Sigmoid colon (tissue), 7 donors: Measurements from ENCODE around the gene ZNF394. TPM values are rescaled to one million over a fixed set of nuclear protein-coding genes. Genes with fewer than 3 reads are reported as not detected.
A peak's percentile ranks its signal among the peaks of the same experiment; 100 is the strongest.

Experiments
- DNase-seq: peaks from one replicate; pipeline ENCODE4 v3.0.0-alpha.2; 2019
- H3K27ac ChIP-seq, 4 donors: fragments of 200-600 bp; sonication (generic); one replicate each; pipeline ENCODE4 v1.5.1; 2016 to 2019; ENCODE audit warnings: mild to moderate bottlenecking in 1 of 4
- H3K27me3 ChIP-seq, 3 donors: fragments of 200-600 bp; sonication (generic); one replicate each; pipeline ENCODE4 v1.5.1; 2019; ENCODE audit warnings: mild to moderate bottlenecking in 1 of 3
- H3K36me3 ChIP-seq, 4 donors: fragments of 200-600 bp; sonication (generic); one replicate each; pipeline ENCODE4 v1.5.1; 2016 to 2019
- H3K4me1 ChIP-seq, 4 donors: fragments of 200-600 bp; sonication (generic); one replicate each; pipeline ENCODE4 v1.5.1; 2017 to 2019
- H3K4me3 ChIP-seq, 4 donors: fragments of 200-600 bp; sonication (generic); one replicate each; pipeline ENCODE4 v1.5.1; 2017 to 2019; ENCODE audit warnings: mild to moderate bottlenecking in 2 of 4, moderate library complexity in 1 of 4
- H3K9me3 ChIP-seq, 4 donors: fragments of 200-600 bp in 3 of 4; sonication (generic) in 3 of 4; one replicate each; pipeline versions ENCODE4 v1.5.1 to v1.6.1; 2013 to 2019
- EP300 ChIP-seq, 4 donors: sonication (generic); formaldehyde crosslinking; IDR thresholded peaks; one replicate each; pipeline ENCODE4 v1.6.1; 2017; ENCODE audit warnings: antibody characterized with exemption in 4 of 4
- POLR2A ChIP-seq, 2 donors: fragments of 450-650 bp; IDR thresholded peaks; one replicate each; pipeline ENCODE4 v1.6.1; 2016; ENCODE audit warnings: antibody characterized with exemption in 2 of 2, mild to moderate bottlenecking in 2 of 2, moderate library complexity in 2 of 2
- POLR2AphosphoS5 ChIP-seq, 4 donors: sonication (generic); formaldehyde crosslinking; IDR thresholded peaks; one replicate each; pipeline ENCODE4 v1.6.1; 2017; ENCODE audit warnings: antibody characterized with exemption in 4 of 4
- WGBS, 2 donors: extraction: QIAGEN DNeasy Blood & Tissue Kit; methylation state at CpG; one replicate each; pipeline ENCODE4 v1.1.7; 2013; 5-methylcytosine and 5-hydroxymethylcytosine counted together
- intact Hi-C: fragments of 100-400 bp; cut with DNase I; formaldehyde crosslinking; loops from one replicate; pipeline ENCODE4 v1.15.1; 2023
- polyA plus RNA-seq, 3 donors: library from polyadenylated mRNA; stranded (reverse); fragments of 200-250 nt; gene quantifications; one replicate each; pipeline ENCODE4 v1.2.3, GENCODE V29; 2013
- total RNA-seq, 4 donors: library from RNA; depleted of rRNA; stranded (reverse); fragments of >200 nt; gene quantifications; one replicate each; pipeline ENCODE4 v1.1.0, GENCODE V29; 2016
- TF ChIP-seq, protein P1 (sequence below), 4 experiments: fragments of 450-650 bp in 3 of 4; fragments of 200-600 bp in 1 of 4; IDR thresholded peaks; one replicate each; pipeline ENCODE4 v1.5.1; 2016 to 2019; ENCODE audit warnings: antibody characterized with exemption in 4 of 4, mild to moderate bottlenecking in 3 of 4, moderate library complexity in 2 of 4
- donor health status: healthy with polysubstance abuse.
- donor health status: Bipolar disorder and iron deficiency.
- donor health status: healthy.

Gene ZNF394
- total and polyA plus RNA-seq, 7 donors: 19.2 to 38.8 (median 29.4) TPM

- TF ChIP-seq EP300 (IDR thresholded peaks at IDR 0.05) (no peak), POLR2AphosphoS5 (IDR thresholded peaks at IDR 0.05) (no peak), POLR2A (IDR thresholded peaks at IDR 0.05) (no peak)
- TF ChIP-seq, protein P1, sequence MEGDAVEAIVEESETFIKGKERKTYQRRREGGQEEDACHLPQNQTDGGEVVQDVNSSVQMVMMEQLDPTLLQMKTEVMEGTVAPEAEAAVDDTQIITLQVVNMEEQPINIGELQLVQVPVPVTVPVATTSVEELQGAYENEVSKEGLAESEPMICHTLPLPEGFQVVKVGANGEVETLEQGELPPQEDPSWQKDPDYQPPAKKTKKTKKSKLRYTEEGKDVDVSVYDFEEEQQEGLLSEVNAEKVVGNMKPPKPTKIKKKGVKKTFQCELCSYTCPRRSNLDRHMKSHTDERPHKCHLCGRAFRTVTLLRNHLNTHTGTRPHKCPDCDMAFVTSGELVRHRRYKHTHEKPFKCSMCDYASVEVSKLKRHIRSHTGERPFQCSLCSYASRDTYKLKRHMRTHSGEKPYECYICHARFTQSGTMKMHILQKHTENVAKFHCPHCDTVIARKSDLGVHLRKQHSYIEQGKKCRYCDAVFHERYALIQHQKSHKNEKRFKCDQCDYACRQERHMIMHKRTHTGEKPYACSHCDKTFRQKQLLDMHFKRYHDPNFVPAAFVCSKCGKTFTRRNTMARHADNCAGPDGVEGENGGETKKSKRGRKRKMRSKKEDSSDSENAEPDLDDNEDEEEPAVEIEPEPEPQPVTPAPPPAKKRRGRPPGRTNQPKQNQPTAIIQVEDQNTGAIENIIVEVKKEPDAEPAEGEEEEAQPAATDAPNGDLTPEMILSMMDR (IDR thresholded peaks at IDR 0.05): no peak
- peak; percentile 48 for DNase-seq
- WGBS, 2 donors: 84 to 91% methylated on average over 4 of the region's 4 CpGs
- intact Hi-C loops: no loop called here
- peaks cover 15 to 33% (median 23%) of the 10 kb centered on the region in 4 donors for H3K36me3 ChIP-seq
- H3K4me3 ChIP-seq: no peak overlapping the region
- peaks cover 0 to 15% (median 12%) of the 10 kb centered on the region in 4 donors for H3K9me3 ChIP-seq
- no peaks in the 10 kb centered on the region for H3K4me1 ChIP-seq
- H3K27ac ChIP-seq: no peak overlapping the region
- no peaks in the 10 kb centered on the region for H3K27me3 ChIP-seq
Observed at GRCh38 chr7:99489235-99489634, 10.8 kb downstream of the ZNF394 start.

GRCh38 chr7:99485094-99485493, 15.0 kb downstream of the ZNF394 start:
- Histone ChIP-seq H3K4me1 (no peaks in the 10 kb centered on the region), H3K27me3 (no peaks in the 10 kb centered on the region), H3K36me3 (peaks cover 0 to 27% (median 8%) of the 10 kb centered on the region in 4 donors), H3K9me3 (no peaks in the 10 kb centered on the region), H3K4me3 (no peak overlapping the region), H3K27ac (no peak overlapping the region)
- 93 to 94% methylated on average over 5 of the region's 5 CpGs for WGBS, 2 donors
- no peak for DNase-seq
- intact Hi-C loops: no loop called here
- TF ChIP-seq POLR2A (IDR thresholded peaks at IDR 0.05) (no peak), POLR2AphosphoS5 (IDR thresholded peaks at IDR 0.05) (no peak), EP300 (IDR thresholded peaks at IDR 0.05) (no peak)
- TF ChIP-seq, protein P1 (IDR thresholded peaks at IDR 0.05): no peak

GRCh38 chr7:99478464-99479440, 21.3 kb downstream of the ZNF394 start:
- H3K4me3 ChIP-seq: no peak overlapping the region
- H3K36me3 ChIP-seq: peaks cover 0 to 21% (median 7%) of the 10 kb centered on the region in 4 donors
- no peaks in the 10 kb centered on the region for H3K9me3 ChIP-seq
- peak overlapping the region in 1 of 4 donors; percentile 22 for H3K27ac ChIP-seq
- peaks cover 0 to 23% (median 4%) of the 10 kb centered on the region in 4 donors for H3K4me1 ChIP-seq
- no peak for TF ChIP-seq POLR2AphosphoS5 (IDR thresholded peaks at IDR 0.05)
- TF ChIP-seq POLR2A (IDR thresholded peaks at IDR 0.05): no peak
- TF ChIP-seq, protein P1 (IDR thresholded peaks at IDR 0.05): no peak
- no peak for TF ChIP-seq EP300 (IDR thresholded peaks at IDR 0.05)
- H3K27me3 ChIP-seq: no peaks in the 10 kb centered on the region
- no peak for DNase-seq
- 76 to 86% methylated on average over 15 of the region's 15 CpGs for WGBS, 2 donors
- intact Hi-C loops: no loop called here

GRCh38 chr7:99476107-99476506, 24.0 kb downstream of the ZNF394 start:
- H3K36me3 ChIP-seq: peaks cover 0 to 11% (median 5%) of the 10 kb centered on the region in 4 donors
- no peak overlapping the region for H3K27ac ChIP-seq
- H3K9me3 ChIP-seq: no peaks in the 10 kb centered on the region
- 84 to 85% methylated on average over 5 of the region's 5 CpGs for WGBS, 2 donors
- peaks cover 0 to 38% (median 10%) of the 10 kb centered on the region in 4 donors for H3K4me1 ChIP-seq
- no peak overlapping the region for H3K4me3 ChIP-seq
- DNase-seq: no peak
- TF ChIP-seq POLR2AphosphoS5 (IDR thresholded peaks at IDR 0.05): no peak
- intact Hi-C loops: no loop called here
- H3K27me3 ChIP-seq: no peaks in the 10 kb centered on the region

DNA sequence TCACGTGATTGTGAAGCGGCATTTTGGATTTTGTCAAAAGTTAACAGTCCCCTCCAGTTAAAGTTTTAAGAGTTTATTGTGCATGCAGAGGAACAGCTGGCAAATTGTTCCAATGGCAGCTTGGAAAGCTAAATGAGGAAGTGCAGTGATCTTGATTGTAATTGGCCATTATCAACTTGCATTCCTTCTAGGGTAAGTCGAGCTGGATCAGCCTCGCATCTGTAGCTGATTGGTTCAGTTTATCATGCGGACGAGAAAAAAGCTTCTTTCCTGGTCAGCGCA, 26.8 kb downstream of the ZNF394 start:
- intact Hi-C loops: loop anchor here (2.0 kb wide), 1 partner anchor 32 kb away; the partner anchor contains the start of gene ZKSCAN5
- Histone ChIP-seq H3K27me3 (no peaks in the 10 kb centered on the region), H3K36me3 (no peaks in the 10 kb centered on the region), H3K4me3 (peak overlapping the region; percentile 67 to 94 (median 78)), H3K27ac (peak overlapping the region; percentile 83 to 94 (median 88)), H3K9me3 (no peaks in the 10 kb centered on the region), H3K4me1 (peaks cover 0 to 31% (median 10%) of the 10 kb centered on the region in 4 donors)
- no peak for DNase-seq
- TF ChIP-seq EP300 (IDR thresholded peaks at IDR 0.05) (no peak), POLR2A (IDR thresholded peaks at IDR 0.05) (no peak)
- WGBS, 2 donors: 1 to 2% methylated on average over 7 of the region's 7 CpGs
